Measurements from ENCODE around the gene SARNP.
A peak's percentile ranks its signal among the peaks of the same experiment; 100 is the strongest.
"Not testable (repeated sequence)": the region's sequence is repeated elsewhere in the genome, so short reads cannot be mapped to it uniquely, and the experiment has no call there.

SARNP gene

GRCh38 chr12:55788546-55788945, 29.0 kb downstream of the SARNP start:
- DNase-seq: no peak

GRCh38 chr12:55780685-55781084, 36.8 kb downstream of the SARNP start:
- DNase-seq: no peak

- DNase-seq: no peak
These were observed 39.7 kb downstream of the SARNP start for GRCh38 chr12:55777856-55778255.

DNA sequence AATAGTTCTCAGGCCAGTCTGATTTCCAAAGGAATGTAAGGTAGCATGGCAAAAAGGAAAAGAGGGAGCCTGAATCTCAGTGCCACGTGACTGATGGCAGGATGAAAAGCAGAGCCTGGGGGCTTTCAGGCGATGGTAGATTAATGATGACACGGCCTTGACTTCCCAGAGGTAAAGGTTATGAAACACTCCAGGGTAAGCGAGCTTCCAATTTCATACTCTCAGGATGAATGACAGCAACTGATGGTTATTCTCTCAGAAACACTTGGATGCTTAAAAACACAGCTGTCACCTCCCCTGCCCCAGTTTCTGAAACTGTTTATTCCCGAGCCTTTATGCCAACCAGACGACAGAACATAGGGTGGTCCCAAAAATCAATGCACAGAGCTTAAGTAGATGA, 45.8 kb downstream of the SARNP start:
- no peak for DNase-seq

DNA sequence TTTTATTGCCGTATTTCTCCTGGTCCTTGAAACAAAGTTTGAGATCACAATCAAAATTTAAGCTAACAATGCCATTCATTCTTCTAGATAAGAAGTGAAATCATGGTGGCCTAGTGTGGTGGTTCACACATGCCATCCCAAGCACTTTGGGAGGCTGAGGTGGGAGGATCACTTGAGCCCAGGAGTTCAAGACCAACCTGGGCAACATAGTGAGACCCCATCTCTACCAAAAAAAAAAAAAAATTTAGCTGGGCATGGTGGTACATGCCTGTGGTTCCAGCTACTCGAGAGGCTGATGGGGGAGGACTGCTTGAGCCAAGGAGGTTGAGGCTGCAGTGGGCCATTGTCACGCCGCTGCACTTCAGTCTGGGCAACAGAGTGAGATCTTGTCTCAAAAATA, 50.4 kb downstream of the SARNP start:
- DNase-seq: no peak

GRCh38 chr12:55765736-55766290, 51.7 kb downstream of the SARNP start:
- no peak for DNase-seq

GRCh38 chr12:55762646-55763045, 54.9 kb downstream of the SARNP start:
- DNase-seq: no peak

GRCh38 chr12:55760663-55761062, 56.9 kb downstream of the SARNP start:
- no peak for DNase-seq

- not testable (repeated sequence) for DNase-seq
These were observed 58.9 kb downstream of the SARNP start for GRCh38 chr12:55758575-55758974.

DNA sequence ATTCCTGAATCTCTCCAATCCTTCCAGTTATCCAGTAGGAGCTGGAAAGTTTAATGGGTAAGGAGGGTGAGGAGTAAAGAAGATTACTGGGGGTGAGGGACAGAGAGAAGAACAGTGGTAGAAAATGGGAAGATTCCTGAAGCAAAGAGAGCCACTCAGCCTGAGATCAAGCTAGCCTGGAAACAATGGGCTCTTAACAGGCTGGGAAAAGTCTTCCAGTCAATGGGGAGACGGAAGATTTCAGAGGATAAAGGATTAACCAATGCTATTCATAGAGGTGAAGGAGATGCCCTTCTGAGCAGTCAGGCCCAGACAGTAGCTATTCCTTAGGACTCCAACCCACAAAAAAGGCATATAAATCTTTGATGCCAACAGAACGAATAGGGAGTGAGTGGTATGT, 59.8 kb downstream of the SARNP start:
- DNase-seq: no peak

- no peak for DNase-seq
These were observed 62.3 kb downstream of the SARNP start for GRCh38 chr12:55755246-55755645.

DNA sequence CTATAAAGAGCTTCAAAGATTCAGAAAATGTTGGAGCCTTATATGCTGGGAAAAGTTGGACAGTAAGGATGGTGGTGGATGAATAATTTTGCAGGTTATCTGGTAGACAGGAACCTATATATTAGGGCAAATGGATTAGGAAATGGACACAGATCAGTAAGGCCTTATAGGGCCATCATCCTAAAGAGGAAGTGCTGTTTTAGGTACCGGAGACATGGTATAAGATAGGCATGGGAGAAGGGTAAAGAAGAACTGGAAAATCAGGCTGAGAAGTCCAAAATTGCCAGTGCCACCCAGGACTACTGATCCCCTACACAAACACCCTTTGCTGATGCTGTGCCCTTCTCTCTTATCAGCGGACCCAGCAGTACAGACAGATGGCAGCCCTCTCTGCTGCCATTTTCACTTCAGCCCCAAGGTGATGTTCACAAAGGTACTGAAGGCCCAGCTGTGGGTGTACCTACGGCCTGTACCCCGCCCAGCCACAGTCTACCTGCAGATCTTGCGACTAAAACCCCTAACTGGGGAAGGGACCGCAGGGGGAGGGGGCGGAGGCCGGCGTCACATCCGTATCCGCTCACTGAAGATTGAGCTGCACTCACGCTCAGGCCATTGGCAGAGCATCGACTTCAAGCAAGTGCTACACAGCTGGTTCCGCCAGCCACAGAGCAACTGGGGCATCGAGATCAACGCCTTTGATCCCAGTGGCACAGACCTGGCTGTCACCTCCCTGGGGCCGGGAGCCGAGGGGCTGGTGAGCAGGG, 69.1 kb downstream of the SARNP start:
- DNase-seq: no peak

DNA sequence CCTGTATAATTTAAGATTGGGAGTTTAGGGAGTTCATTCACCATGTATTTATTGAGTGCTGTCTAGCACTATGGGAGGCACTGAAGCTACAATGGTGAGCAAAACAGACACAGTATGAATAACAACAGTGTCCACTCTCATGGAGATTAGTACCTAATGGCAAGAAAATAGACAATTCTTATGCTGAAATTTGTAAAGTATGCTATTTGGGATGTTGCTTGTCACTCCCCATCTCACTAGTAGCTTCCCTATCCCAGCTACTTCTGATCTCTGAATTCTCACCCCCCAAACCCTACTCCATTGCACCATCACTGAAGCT, 70.7 kb downstream of the SARNP start:
- DNase-seq: no peak

DNA sequence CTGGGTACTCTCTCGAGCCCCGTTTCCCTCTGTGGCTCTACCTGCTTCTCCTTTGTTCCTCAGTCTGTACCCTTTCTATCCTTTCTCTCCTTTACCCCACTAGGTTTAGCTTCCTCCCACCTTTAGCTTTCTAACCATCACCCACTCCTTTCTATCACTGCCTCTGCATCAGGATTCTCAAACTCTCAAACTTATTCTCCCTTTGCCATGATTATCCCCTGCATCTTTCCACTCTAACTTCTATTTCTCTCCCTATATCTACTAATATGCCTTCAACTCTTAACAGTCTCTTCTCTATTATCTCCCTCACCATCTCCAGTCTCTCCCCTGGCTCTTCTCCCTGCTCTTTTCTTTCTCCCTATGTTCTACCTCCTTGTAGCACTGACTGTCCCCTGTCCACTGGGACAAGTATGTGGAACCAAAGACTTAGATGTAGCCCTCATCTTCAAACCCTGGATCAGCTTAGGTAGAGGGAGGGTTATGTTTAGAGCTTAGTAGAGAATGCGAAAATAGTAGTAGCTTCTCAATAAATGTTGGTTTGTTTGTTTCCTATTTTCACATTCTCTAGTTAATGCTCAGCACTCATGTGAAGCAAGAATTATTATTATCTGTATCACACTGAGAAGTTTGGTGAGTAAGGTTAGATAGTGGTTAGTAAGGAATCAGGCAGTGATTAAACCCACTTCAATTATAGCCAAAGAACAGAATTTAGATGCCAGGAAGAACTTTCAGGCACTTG, 71.2 kb downstream of the SARNP start:
- DNase-seq: no peak

DNA sequence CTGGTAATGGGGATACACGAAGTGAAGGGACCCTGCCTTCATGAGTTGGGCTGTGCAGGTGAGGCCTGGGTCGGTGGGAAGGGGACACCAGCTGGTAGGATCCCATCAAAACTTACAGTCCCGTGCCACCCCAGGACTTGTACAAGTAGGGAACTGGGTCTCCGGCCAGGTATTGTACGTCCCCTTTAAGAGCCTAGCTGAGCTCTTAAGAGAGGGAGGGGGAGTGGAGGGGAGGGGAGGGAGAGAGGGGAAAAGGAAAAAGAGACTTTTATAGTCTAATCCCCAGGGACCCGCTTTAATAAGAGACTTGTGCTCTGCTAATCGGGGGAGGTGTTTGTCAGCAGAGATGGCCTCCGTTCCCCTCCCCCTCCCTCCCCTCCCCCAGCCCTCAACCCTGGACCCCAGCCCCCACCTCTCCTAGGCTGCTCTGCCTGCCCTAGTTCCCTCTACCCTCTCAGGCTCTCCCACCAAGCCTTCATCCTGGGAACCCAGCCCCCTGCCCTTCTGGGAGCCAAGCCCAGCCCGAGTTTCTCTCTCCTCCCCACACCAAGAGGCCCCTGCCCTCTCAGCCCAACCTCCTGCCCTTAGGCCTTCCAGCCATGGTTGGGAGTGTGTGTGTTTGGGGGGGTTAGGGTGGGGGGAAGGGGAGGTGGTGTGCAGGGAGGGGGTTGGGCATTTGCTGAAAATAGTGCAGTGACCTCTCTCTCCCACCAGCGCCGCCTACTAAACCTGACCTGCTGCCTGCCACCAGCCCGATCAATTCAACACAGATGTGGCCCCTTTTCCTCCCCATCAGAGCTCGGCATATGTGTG, 72.0 kb downstream of the SARNP start:
- DNase-seq: no peak

DNA sequence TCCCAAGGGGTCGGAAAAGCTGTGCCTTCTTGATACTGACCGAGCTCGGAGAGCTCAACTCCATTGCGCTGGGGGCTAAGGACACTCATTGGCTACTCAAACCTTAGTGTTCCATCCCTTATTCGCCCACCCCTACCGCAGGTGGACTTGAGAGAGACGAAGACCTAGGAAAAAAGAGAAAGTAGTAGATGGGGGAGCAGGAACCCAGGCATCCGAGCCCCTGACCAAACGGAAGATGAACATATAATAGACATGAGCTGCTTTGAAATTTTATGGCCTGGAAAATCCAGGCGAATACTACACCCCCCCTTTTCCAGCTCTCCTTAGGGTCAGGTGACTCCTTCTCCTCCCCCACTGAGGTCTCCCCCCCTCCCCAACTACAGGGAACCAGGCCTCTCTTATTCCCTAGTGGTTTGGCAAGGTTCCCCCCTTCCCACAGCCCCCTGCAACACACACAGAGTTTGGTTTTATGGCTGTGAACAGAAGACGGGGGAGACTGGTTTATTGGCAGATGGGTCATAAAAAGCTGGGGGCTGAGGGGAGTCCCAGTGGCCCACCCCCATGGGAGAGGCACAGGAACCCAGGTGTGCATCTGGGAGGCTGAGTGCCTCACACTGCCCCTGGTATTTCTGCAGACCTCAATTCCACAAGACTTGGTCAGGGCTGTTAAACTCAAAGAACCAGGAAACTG, 73.0 kb downstream of the SARNP start:
- no peak for DNase-seq

DNA sequence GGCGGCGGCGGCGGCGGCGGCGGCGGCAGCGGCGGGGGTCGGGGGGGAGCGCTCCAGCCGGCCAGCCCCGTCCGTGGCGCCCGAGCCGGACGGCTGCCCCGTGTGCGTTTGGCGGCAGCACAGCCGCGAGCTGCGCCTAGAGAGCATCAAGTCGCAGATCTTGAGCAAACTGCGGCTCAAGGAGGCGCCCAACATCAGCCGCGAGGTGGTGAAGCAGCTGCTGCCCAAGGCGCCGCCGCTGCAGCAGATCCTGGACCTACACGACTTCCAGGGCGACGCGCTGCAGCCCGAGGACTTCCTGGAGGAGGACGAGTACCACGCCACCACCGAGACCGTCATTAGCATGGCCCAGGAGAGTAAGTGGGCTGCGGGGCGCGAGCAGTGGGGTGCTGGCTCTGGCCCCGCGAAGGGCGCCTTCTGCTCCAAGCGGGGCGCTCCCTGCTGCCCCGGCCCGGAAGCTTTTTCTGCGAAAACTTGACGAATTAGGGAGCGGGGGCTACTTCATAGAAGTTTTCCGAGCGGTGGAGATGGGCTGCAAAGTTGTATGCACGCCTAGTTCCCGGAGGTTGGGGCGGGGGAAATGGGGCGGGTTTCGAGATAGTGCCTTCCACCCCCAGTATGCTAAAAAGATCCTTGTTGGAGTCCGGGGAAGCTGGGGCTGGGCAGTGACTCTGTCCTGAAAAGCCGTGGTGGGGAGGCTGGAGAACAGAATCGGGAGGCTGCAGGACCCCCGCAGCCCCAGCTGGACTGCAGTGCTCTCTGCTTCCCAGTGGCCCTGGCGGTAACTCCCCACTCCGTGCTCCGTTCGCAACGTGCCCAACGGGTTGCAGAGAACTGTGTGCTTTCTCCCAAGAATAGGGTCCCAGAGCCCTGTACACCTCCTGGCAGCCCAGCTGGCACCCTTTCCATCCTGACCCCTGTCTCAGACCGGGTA, 73.9 kb downstream of the SARNP start:
- peak; percentile 29 for DNase-seq

- DNase-seq: peak; percentile 65
These were observed 74.7 kb downstream of the SARNP start, which contains the start of gene GDF11 for GRCh38 chr12:55742719-55743405. TSS of gene GDF11 (plus strand) at chr12:55743122. CDS start at chr12:55743317, 195 bp downstream.

DNA sequence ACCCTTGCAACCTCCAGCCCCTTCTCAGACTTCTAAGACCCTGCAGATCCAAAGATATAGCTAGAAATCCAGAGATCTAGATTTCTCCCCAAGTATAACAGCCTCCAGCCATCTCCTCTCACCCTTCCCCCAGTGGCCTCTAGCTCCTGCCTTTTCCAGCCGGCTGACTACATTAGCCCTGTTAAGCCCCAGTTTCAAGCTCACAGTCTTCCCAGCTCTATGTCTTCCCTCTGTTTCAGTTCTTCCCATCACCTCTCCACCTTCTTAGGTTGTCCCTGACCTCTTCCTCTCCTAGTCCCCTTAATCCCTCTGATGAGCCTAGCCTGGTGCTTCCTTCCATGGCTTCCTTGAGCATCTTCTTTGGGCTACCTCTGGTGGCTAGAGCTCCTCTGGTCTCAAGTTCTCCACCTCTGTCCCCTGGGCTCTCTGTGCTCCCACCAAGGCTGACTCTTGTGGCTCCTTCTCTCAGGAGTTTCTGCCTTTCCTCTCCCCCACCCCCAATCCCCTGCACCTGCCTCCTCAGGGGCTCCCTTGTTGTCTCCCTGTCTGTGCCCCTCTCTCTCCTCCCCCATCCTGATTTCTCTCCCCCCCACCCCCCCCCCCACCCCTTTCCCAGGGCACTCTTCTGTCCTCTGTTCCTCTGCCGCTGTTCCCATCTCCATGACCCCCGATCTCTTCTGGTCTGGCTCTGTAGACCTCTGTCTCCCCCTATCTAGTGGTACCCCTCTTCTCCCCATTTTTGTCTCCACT, 75.4 kb downstream of the SARNP start:
- DNase-seq: no peak

DNA sequence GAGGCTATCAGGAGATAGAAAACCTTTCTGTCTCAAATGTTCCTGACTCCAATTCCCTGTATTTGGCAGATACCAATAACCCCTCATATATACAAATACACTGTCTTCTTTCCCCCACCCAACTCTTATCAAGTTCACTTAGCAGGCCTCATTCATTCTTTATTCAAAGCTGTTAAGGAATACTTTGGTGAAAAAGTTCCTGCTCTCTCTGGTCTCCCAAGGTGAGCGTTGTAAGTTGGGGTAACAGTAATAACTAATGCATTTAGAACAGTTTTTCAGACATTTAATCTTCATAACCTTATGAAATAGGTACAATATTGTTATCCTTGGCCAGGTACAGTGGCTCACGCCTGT, 78.5 kb downstream of the SARNP start:
- no peak for DNase-seq

Data from activated CD4-positive, alpha-beta T cell treated with anti-CD3 and anti-CD28 coated beads for 1 hour (primary cell).